Mucosa of descending colon (tissue), 3 donors: Measurements from ENCODE around the gene CDK14. TPM values are rescaled to one million over a fixed set of nuclear protein-coding genes. Genes with fewer than 3 reads are reported as not detected.

Source experiments
- ATAC-seq: fragments of 200-7000 bp; cut with Tn5 transposase; one replicate; pipeline ENCODE4 v1.9.1; 2020; ENCODE audit warnings: mild to moderate bottlenecking, moderate library complexity
- DNase-seq, 3 donors: peaks; one replicate each; pipeline ENCODE4 v3.0.0-alpha.2; 2020
- H3K36me3 ChIP-seq: fragments of 200-600 bp; one replicate; pipeline ENCODE4 v1.8.0; 2021; ENCODE audit warnings: low read depth, mild to moderate bottlenecking
- H3K4me1 ChIP-seq: fragments of 200-600 bp; one replicate; pipeline ENCODE4 v1.8.0; 2021; ENCODE audit warnings: low read depth, mild to moderate bottlenecking
- H3K4me3 ChIP-seq: fragments of 200-600 bp; one replicate; pipeline ENCODE4 v1.8.0; 2021; ENCODE audit warnings: mild to moderate bottlenecking
- H3K9me3 ChIP-seq: fragments of 200-600 bp; one replicate; pipeline ENCODE4 v1.8.0; 2021; ENCODE audit warnings: mild to moderate bottlenecking
- CTCF ChIP-seq: fragments of 200-600 bp; IDR thresholded peaks from one replicate; pipeline ENCODE4 v1.8.0; 2022; ENCODE audit warnings: antibody characterized with exemption, mild to moderate bottlenecking
- intact Hi-C, 2 donors: fragments of 100-400 bp; cut with DNase I in 1 of 2; cut with micrococcal nuclease in 1 of 2; formaldehyde crosslinking; loops; one replicate each; pipeline versions ENCODE4 v1.11.0 to v1.11.1; 2022; cut with DNase I, micrococcal nuclease
- total RNA-seq, 3 donors: library from RNA; stranded (reverse); fragmentation: NEBNext Ultra II Directional in 2 of 3; extraction: Animal tissue kit (Norgen Biotek cat#: 25700) in 2 of 3; gene quantifications; one replicate each; pipeline versions ENCODE4 v1.2.1 to v1.2.4, GENCODE V29; 2021 to 2023
- donor health status: DM: no; HTN: no; CAD: no; lungs with moderate emphysema.
- donor health status: DM: no; HTN: no; CAD: no.
- donor health status: DM: no; HTN: yes; CAD: no.

The CDK14 gene
- total RNA-seq, 3 donors from 2014 or later = 5.4 to 24.4 (median 5.6) TPM

- Histone ChIP-seq H3K4me3 (no peak overlapping the region), H3K4me1 (no peaks in the 10 kb centered on the region), H3K9me3 (no peaks in the 10 kb centered on the region), H3K36me3 (no peaks in the 10 kb centered on the region)
- intact Hi-C loops = no loop called here
- TF ChIP-seq CTCF = no peak
- no peak for ATAC-seq
- DNase-seq = no peak
These were observed 8.4 kb upstream of the CDK14 start for GRCh38 chr7:90587766-90588165.

- no peak for TF ChIP-seq CTCF
- H3K36me3 ChIP-seq = no peaks in the 10 kb centered on the region
- no peak for DNase-seq
- H3K9me3 ChIP-seq = no peaks in the 10 kb centered on the region
- no peak for ATAC-seq
- H3K4me3 ChIP-seq = no peak overlapping the region
- intact Hi-C loops = no loop called here
- H3K4me1 ChIP-seq = no peaks in the 10 kb centered on the region
These were observed 4.1 kb upstream of the CDK14 start for GRCh38 chr7:90592033-90592432.

- intact Hi-C loops = no loop called here
- Histone ChIP-seq H3K4me3 (no peak overlapping the region), H3K4me1 (no peaks in the 10 kb centered on the region), H3K36me3 (no peaks in the 10 kb centered on the region), H3K9me3 (no peaks in the 10 kb centered on the region)
- no peak for ATAC-seq
- TF ChIP-seq CTCF = no peak
- DNase-seq = no peak
These were observed 2.9 kb upstream of the CDK14 start for GRCh38 chr7:90593205-90593604.

GRCh38 chr7:90594751-90595317, 1.3 kb upstream of the CDK14 start:
- no peak overlapping the region for H3K4me3 ChIP-seq
- ATAC-seq (no peak), DNase-seq (no peak)
- intact Hi-C loops = no loop called here
- no peaks in the 10 kb centered on the region for H3K36me3 ChIP-seq
- no peaks in the 10 kb centered on the region for H3K4me1 ChIP-seq
- no peak for TF ChIP-seq CTCF
- no peaks in the 10 kb centered on the region for H3K9me3 ChIP-seq

GRCh38 chr7:90595342-90595800, 750 bp upstream of the CDK14 start:
- DNase-seq (no peak), ATAC-seq (no peak)
- no peak for TF ChIP-seq CTCF
- Histone ChIP-seq H3K4me3 (no peak overlapping the region), H3K9me3 (no peaks in the 10 kb centered on the region), H3K4me1 (no peaks in the 10 kb centered on the region), H3K36me3 (no peaks in the 10 kb centered on the region)
- intact Hi-C loops = no loop called here
